HEK293T (cell line): ENCODE data around the gene MIB2.

ENCODE experiments used
- BHLHE40 ChIP-seq: fragments of 450-650 bp; IDR thresholded peaks from 2 replicates; pipeline ENCODE4 v1.6.1; 2016; ENCODE audit warnings: mild to moderate bottlenecking, moderate library complexity, borderline replicate concordance
- ELF4 ChIP-seq: fragments of 450-650 bp; IDR thresholded peaks from 2 replicates; pipeline ENCODE4 v1.6.1; 2017; ENCODE audit warnings: antibody characterized with exemption
- FOXK2 ChIP-seq: fragments of 450-650 bp; IDR thresholded peaks from 2 replicates; pipeline ENCODE4 v1.6.1; 2016; ENCODE audit warnings: mild to moderate bottlenecking
- FOXM1 ChIP-seq: fragments of 450-650 bp; IDR thresholded peaks from 2 replicates; pipeline ENCODE4 v1.6.1; 2017; ENCODE audit warnings: mild to moderate bottlenecking, borderline replicate concordance
- HDGF ChIP-seq: fragments of 450-650 bp; IDR thresholded peaks from 2 replicates; pipeline ENCODE4 v1.6.1; 2017; ENCODE audit warnings: antibody characterized with exemption, borderline replicate concordance
- L3MBTL2 ChIP-seq: fragments of 450-650 bp; conservative IDR thresholded peaks from 2 replicates; pipeline ENCODE4 v1.6.1; 2016; ENCODE audit warnings: mild to moderate bottlenecking
- NFRKB ChIP-seq: fragments of 450-650 bp; IDR thresholded peaks from 2 replicates; pipeline ENCODE4 v1.6.1; 2016; ENCODE audit warnings: mild to moderate bottlenecking, moderate library complexity
- SP1 ChIP-seq: fragments of 450-650 bp; IDR thresholded peaks from 2 replicates; pipeline ENCODE4 v1.6.1; 2017
- SUZ12 ChIP-seq: fragments of 450-650 bp; IDR thresholded peaks from 2 replicates; pipeline ENCODE4 v1.6.1; 2016; ENCODE audit warnings: mild to moderate bottlenecking
- ZNF384 ChIP-seq: fragments of 450-650 bp; IDR thresholded peaks from 2 replicates; pipeline ENCODE4 v1.6.1; 2016

GRCh38 chr1:1610796-1611195 is 4.5 kb upstream of the MIB2 start:
- TF ChIP-seq NFRKB (no peak), HDGF (no peak), FOXK2 (no peak), ZNF384 (no peak), BHLHE40 (no peak), FOXM1 (no peak), SP1 (no peak), ELF4 (no peak), SUZ12 (no peak), L3MBTL2 (no peak)
